Hematopoietic multipotent progenitor cell treated with erythropoietin and hydrocortisone succinate and interleukin-3 and kit ligand, for 6 days (in vitro differentiated cells): ENCODE measurements around the gene ZNF841.
"Not testable (repeated sequence)": the region's sequence is repeated elsewhere in the genome, so short reads cannot be mapped to it uniquely, and the experiment has no call there.

Source experiments
- DNase-seq: peaks from one replicate; pipeline ENCODE4 v3.0.0-alpha.2; 2015

Gene ZNF841

GRCh38 chr19:52066258-52066863 is 29.2 kb downstream of the ZNF841 start:
- DNase-seq = no peak

- no peak for DNase-seq
Measured at GRCh38 chr19:52065399-52065798, 30.2 kb downstream of the ZNF841 start.

- DNase-seq = not testable (repeated sequence)
Measured at GRCh38 chr19:52056480-52056879, 39.1 kb downstream of the ZNF841 start.

GRCh38 chr19:52051736-52052135 is 43.8 kb downstream of the ZNF841 start:
- not testable (repeated sequence) for DNase-seq

- peak; percentile 92 for DNase-seq
Measured at GRCh38 chr19:52048555-52049501, 46.7 kb downstream of the ZNF841 start, which contains the start of gene ZNF432. Gene ZNF432 (minus strand): TSS chr19:52048838. CDS start chr19:52046868, 1,970 bp downstream.

- no peak for DNase-seq
Measured at GRCh38 chr19:52039169-52039568, 56.4 kb downstream of the ZNF841 start.

- DNase-seq = no peak
Measured at GRCh38 chr19:52034051-52034728, 61.4 kb downstream of the ZNF841 start.

- DNase-seq = no peak
Measured at GRCh38 chr19:52028780-52029123, 66.8 kb downstream of the ZNF841 start.

GRCh38 chr19:52028027-52028779 is 67.4 kb downstream of the ZNF841 start, which contains the start of gene ZNF614:
Gene ZNF614 (minus strand): TSS chr19:52028379. CDS start chr19:52025745, 2,634 bp downstream.
- peak; percentile 91 for DNase-seq

- not testable (repeated sequence) for DNase-seq
Measured at GRCh38 chr19:52026255-52026990, 69.1 kb downstream of the ZNF841 start.

- not testable (repeated sequence) for DNase-seq
Measured at GRCh38 chr19:52024478-52024877, 71.1 kb downstream of the ZNF841 start.

- no peak for DNase-seq
Measured at GRCh38 chr19:52022193-52022592, 73.4 kb downstream of the ZNF841 start.

GRCh38 chr19:52020506-52020905 is 75.1 kb downstream of the ZNF841 start:
- DNase-seq = no peak
